ENCODE measurements around the gene TMEM14C. TPM values are rescaled to one million over a fixed set of nuclear protein-coding genes. Genes with fewer than 3 reads are reported as not detected.

Gene TMEM14C
- total and polyA plus RNA-seq, 2 donors (not counting 3 experiments of a cell fraction or from before 2014, with no cell fraction given), result 89.3 to 146 TPM

DNA sequence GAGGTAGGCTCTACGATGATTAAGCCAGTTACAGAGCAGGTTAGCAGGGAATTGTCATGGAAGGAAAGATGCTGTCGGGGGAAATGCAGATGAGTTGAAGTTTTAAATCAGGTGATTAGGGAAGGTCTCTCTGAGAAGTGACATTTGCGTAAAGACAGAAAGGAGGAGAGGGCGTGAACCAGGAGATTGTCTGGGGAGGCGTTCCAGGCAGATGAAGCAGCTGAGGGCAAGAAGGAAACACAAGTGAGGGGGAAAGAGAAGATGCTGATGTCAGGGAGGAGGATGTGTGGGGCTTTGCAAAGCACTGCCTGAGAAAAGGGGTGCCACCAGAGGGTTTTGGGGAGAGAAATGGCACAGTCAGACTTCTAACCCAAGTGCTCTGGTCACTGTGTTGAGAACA lies 22.2 kb downstream of the TMEM14C start:
- Histone ChIP-seq H3K79me2 (ENCODE audit: control insufficient read depth, insufficient read depth, low read length) (peaks cover 18% of the 10 kb centered on the region), H3K9ac (replicated peaks; ENCODE audit: extremely low read depth, insufficient read depth, low read length) (no peak overlapping the region), H3K4me3 (replicated peaks in 1 of 3; ENCODE audit: insufficient read depth in 1 of 3, low read depth in 1 of 3, low read length in 3 of 3) (no peak overlapping the region), H3K27ac (ENCODE audit: insufficient read depth, low read depth, low read length) (no peak overlapping the region), H3K9me1 (replicated peaks; ENCODE audit: control insufficient read depth, extremely low read depth, insufficient read depth, low read length) (no peaks in the 10 kb centered on the region), H3K27me3 (ENCODE audit: control insufficient read depth in 2 of 2, insufficient read depth in 2 of 2, low read length in 2 of 2) (no peaks in the 10 kb centered on the region), H4K20me1 (replicated peaks; ENCODE audit: control insufficient read depth, extremely low read depth, insufficient read depth, low read length) (no peaks in the 10 kb centered on the region), H3K9me3 (replicated peaks; ENCODE audit: control insufficient read depth, insufficient read depth, low read length) (no peaks in the 10 kb centered on the region), H3K4me1 (ENCODE audit: control insufficient read depth, extremely low read depth, insufficient read depth, low read length) (peaks cover 16% of the 10 kb centered on the region), H3K36me3 (ENCODE audit: control insufficient read depth in 2 of 2, extremely low read depth in 1 of 2, insufficient read depth in 2 of 2, low read length in 2 of 2) (no peaks in the 10 kb centered on the region), H2AFZ (ENCODE audit: low read depth, low read length) (no peak overlapping the region), H3K4me2 (ENCODE audit: insufficient read depth, low read length) (no peak overlapping the region)
- no TSS peak for BruUV-seq (replicated peaks)
- CTCF ChIA-PET, result no interaction called here
- DNase-seq (ENCODE audit: low read depth, low spot score) (no peak), FAIRE-seq (no peak)
- TF ChIP-seq JUN (IDR thresholded peaks at IDR 0.05; ENCODE audit: borderline replicate concordance, insufficient read depth, insufficient read length, low read depth) (no peak), FOS (IDR thresholded peaks at IDR 0.05; ENCODE audit: borderline replicate concordance, insufficient read depth, low read length) (no peak), MYC (IDR thresholded peaks at IDR 0.05; ENCODE audit: low read depth, low read length) (no peak), EZH2 (IDR thresholded peaks at IDR 0.05; ENCODE audit: borderline replicate concordance, low read depth, low read length, severe bottlenecking) (no peak), POLR2A (IDR thresholded peaks at IDR 0.05; ENCODE audit: low read depth, low read length) (no peak)
- TF ChIP-seq, protein P1, sequence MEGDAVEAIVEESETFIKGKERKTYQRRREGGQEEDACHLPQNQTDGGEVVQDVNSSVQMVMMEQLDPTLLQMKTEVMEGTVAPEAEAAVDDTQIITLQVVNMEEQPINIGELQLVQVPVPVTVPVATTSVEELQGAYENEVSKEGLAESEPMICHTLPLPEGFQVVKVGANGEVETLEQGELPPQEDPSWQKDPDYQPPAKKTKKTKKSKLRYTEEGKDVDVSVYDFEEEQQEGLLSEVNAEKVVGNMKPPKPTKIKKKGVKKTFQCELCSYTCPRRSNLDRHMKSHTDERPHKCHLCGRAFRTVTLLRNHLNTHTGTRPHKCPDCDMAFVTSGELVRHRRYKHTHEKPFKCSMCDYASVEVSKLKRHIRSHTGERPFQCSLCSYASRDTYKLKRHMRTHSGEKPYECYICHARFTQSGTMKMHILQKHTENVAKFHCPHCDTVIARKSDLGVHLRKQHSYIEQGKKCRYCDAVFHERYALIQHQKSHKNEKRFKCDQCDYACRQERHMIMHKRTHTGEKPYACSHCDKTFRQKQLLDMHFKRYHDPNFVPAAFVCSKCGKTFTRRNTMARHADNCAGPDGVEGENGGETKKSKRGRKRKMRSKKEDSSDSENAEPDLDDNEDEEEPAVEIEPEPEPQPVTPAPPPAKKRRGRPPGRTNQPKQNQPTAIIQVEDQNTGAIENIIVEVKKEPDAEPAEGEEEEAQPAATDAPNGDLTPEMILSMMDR (IDR thresholded peaks at IDR 0.05; ENCODE audit: extremely low read depth in 1 of 2, insufficient read depth in 1 of 2, low read depth in 1 of 2, low read length in 2 of 2), result no peak
- intact Hi-C loops (cut with micrococcal nuclease) (no loop called here), dilution Hi-C loops (cut with MboI; ENCODE audit: extremely low pct_ligation_motif_present, low sequenced_read_pairs) (no loop called here)
- POLR2A ChIA-PET, result no interaction called here

DNA sequence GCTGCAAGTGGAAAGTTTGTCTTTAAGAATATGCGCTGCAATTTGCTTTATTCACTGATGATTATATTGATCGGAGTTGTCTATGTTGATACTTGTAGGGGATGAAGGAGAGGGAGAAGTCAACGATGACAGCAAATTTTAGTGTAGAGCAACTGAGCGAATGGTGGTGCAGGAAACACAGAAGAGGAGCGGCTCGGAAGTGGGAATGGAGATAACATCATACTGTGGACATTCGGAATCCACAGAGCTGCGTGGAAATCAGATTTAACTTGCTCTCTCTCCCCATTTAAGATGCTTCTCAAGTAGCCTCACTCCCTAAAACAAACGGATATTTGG lies 24.0 kb downstream of the TMEM14C start:
- Histone ChIP-seq H3K4me3 (replicated peaks in 1 of 3; ENCODE audit: insufficient read depth in 1 of 3, low read depth in 1 of 3, low read length in 3 of 3) (peak overlapping the region; percentile 59 to 91 (median 69)), H3K9ac (replicated peaks; ENCODE audit: extremely low read depth, insufficient read depth, low read length) (peak overlapping the region; percentile 52), H3K27me3 (ENCODE audit: control insufficient read depth in 2 of 2, insufficient read depth in 2 of 2, low read length in 2 of 2) (no peaks in the 10 kb centered on the region), H3K9me1 (replicated peaks; ENCODE audit: control insufficient read depth, extremely low read depth, insufficient read depth, low read length) (no peaks in the 10 kb centered on the region), H2AFZ (ENCODE audit: low read depth, low read length) (peak overlapping the region; percentile 97), H3K4me2 (ENCODE audit: insufficient read depth, low read length) (peak overlapping the region; percentile 78), H3K36me3 (ENCODE audit: control insufficient read depth in 2 of 2, extremely low read depth in 1 of 2, insufficient read depth in 2 of 2, low read length in 2 of 2) (no peaks in the 10 kb centered on the region), H3K79me2 (ENCODE audit: control insufficient read depth, insufficient read depth, low read length) (peaks cover 20% of the 10 kb centered on the region), H3K9me3 (replicated peaks; ENCODE audit: control insufficient read depth, insufficient read depth, low read length) (no peaks in the 10 kb centered on the region), H3K27ac (ENCODE audit: insufficient read depth, low read depth, low read length) (no peak overlapping the region), H3K4me1 (ENCODE audit: control insufficient read depth, extremely low read depth, insufficient read depth, low read length) (peaks cover 16% of the 10 kb centered on the region), H4K20me1 (replicated peaks; ENCODE audit: control insufficient read depth, extremely low read depth, insufficient read depth, low read length) (no peaks in the 10 kb centered on the region)
- FAIRE-seq, result no peak
- BruUV-seq (replicated peaks), result TSS peak; percentile 14
- POLR2A ChIA-PET, result interaction anchor here (0.9 to 1.2 kb wide), 2 partner anchors 24 to 26 kb away, joined by 3 to 4 read pairs; partner anchors contain the start of gene TMEM14C
- dilution Hi-C loops (cut with MboI; ENCODE audit: extremely low pct_ligation_motif_present, low sequenced_read_pairs) (no loop called here), intact Hi-C loops (cut with micrococcal nuclease) (loop anchor here (1.0 kb wide), 4 partner anchors 12 to 53 kb away; partner anchors contain the start of genes C6orf52, PAK1IP1 and TMEM14C)
- TF ChIP-seq POLR2AphosphoS5 (IDR thresholded peaks at IDR 0.05; ENCODE audit: insufficient read depth, low read depth, low read length) (no peak), POLR2A (IDR thresholded peaks at IDR 0.05; ENCODE audit: low read depth, low read length) (no peak), EZH2 (IDR thresholded peaks at IDR 0.05; ENCODE audit: borderline replicate concordance, low read depth, low read length, severe bottlenecking) (no peak), GATA2 (IDR thresholded peaks at IDR 0.05; ENCODE audit: insufficient read depth, insufficient read length, low read depth, low read length) (no peak), JUN (IDR thresholded peaks at IDR 0.05; ENCODE audit: borderline replicate concordance, insufficient read depth, insufficient read length, low read depth) (no peak), MYC (IDR thresholded peaks at IDR 0.05; ENCODE audit: low read depth, low read length) (no peak), FOS (IDR thresholded peaks at IDR 0.05; ENCODE audit: borderline replicate concordance, insufficient read depth, low read length) (no peak)
- TF ChIP-seq, protein P2, sequence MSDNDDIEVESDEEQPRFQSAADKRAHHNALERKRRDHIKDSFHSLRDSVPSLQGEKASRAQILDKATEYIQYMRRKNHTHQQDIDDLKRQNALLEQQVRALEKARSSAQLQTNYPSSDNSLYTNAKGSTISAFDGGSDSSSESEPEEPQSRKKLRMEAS (IDR thresholded peaks at IDR 0.05; ENCODE audit: insufficient read depth, insufficient read length), result no peak
- TF ChIP-seq, protein P1 (IDR thresholded peaks at IDR 0.05; ENCODE audit: extremely low read depth in 1 of 2, insufficient read depth in 1 of 2, low read depth in 1 of 2, low read length in 2 of 2), result no peak
- CTCF ChIA-PET, result interaction anchor here (1.1 to 1.9 kb wide), 6 partner anchors 12 to 268 kb away, joined by 3 to 13 read pairs (median 4); no protein-coding TSS in a partner anchor
- DNase-seq (ENCODE audit: low read depth, low spot score), result no peak

Measured in endothelial cell of umbilical vein (primary cell).